Measurements from ENCODE around the gene PALLD.
A peak's percentile ranks its signal among the peaks of the same experiment; 100 is the strongest.

The PALLD gene

GRCh38 chr4:168907119-168907698, 410.4 kb downstream of the PALLD start:
- Histone ChIP-seq H3K9me3 (no peaks in the 10 kb centered on the region), H3K4me3 (ENCODE audit: low read depth, low read length) (no peak overlapping the region), H3K36me3 (peaks cover 5% of the 10 kb centered on the region; the same call in 1 of the 2 replicates), H3K4me1 (no peaks in the 10 kb centered on the region), H3K27me3 (no peaks in the 10 kb centered on the region)
- no peak for DNase-seq
- no peak for TF ChIP-seq CTCF (IDR thresholded peaks at IDR 0.05; ENCODE audit: low read depth, low read length)

GRCh38 chr4:168908093-168908492, 411.2 kb downstream of the PALLD start:
- no peak for DNase-seq
- Histone ChIP-seq H3K4me3 (ENCODE audit: low read depth, low read length) (no peak overlapping the region), H3K4me1 (no peaks in the 10 kb centered on the region), H3K36me3 (peaks cover 5% of the 10 kb centered on the region; the same call in 1 of the 2 replicates), H3K9me3 (no peaks in the 10 kb centered on the region), H3K27me3 (no peaks in the 10 kb centered on the region)
- no peak for TF ChIP-seq CTCF (IDR thresholded peaks at IDR 0.05; ENCODE audit: low read depth, low read length)

GRCh38 chr4:168908851-168909273, 412.0 kb downstream of the PALLD start:
- no peak for TF ChIP-seq CTCF (IDR thresholded peaks at IDR 0.05; ENCODE audit: low read depth, low read length)
- DNase-seq = no peak
- Histone ChIP-seq H3K4me3 (ENCODE audit: low read depth, low read length) (no peak overlapping the region), H3K4me1 (no peaks in the 10 kb centered on the region), H3K27me3 (no peaks in the 10 kb centered on the region), H3K9me3 (no peaks in the 10 kb centered on the region), H3K36me3 (peaks cover 5% of the 10 kb centered on the region; the same call in 1 of the 2 replicates)

- Histone ChIP-seq H3K36me3 (no peaks in the 10 kb centered on the region), H3K27me3 (no peaks in the 10 kb centered on the region), H3K4me1 (no peaks in the 10 kb centered on the region), H3K9me3 (no peaks in the 10 kb centered on the region), H3K4me3 (ENCODE audit: low read depth, low read length) (no peak overlapping the region)
- TF ChIP-seq CTCF (IDR thresholded peaks at IDR 0.05; ENCODE audit: low read depth, low read length) = no peak
- no peak for DNase-seq
Observed at GRCh38 chr4:168914095-168914494, 417.2 kb downstream of the PALLD start.

- H3K9me3 ChIP-seq = no peaks in the 10 kb centered on the region
- DNase-seq = no peak
- no peak overlapping the region for H3K4me3 ChIP-seq (ENCODE audit: low read depth, low read length)
- H3K27me3 ChIP-seq = no peaks in the 10 kb centered on the region
- H3K4me1 ChIP-seq = peaks cover 18% of the 10 kb centered on the region
- H3K36me3 ChIP-seq = no peaks in the 10 kb centered on the region
- TF ChIP-seq CTCF (IDR thresholded peaks at IDR 0.05; ENCODE audit: low read depth, low read length) = peak; percentile 66
Observed at GRCh38 chr4:168917138-168917779, 420.4 kb downstream of the PALLD start.

GRCh38 chr4:168919706-168920324, 423.0 kb downstream of the PALLD start:
- no peaks in the 10 kb centered on the region for H3K27me3 ChIP-seq
- no peaks in the 10 kb centered on the region for H3K9me3 ChIP-seq
- no peak overlapping the region for H3K4me3 ChIP-seq (ENCODE audit: low read depth, low read length)
- no peaks in the 10 kb centered on the region for H3K36me3 ChIP-seq
- no peak for TF ChIP-seq CTCF (IDR thresholded peaks at IDR 0.05; ENCODE audit: low read depth, low read length)
- H3K4me1 ChIP-seq = peaks cover 26% of the 10 kb centered on the region
- DNase-seq = no peak
